Liver (tissue), 4 donors: ENCODE measurements around the gene ZFAND2B. TPM values are rescaled to one million over a fixed set of nuclear protein-coding genes. Genes with fewer than 3 reads are reported as not detected.

ENCODE experiments used
- polyA plus RNA-seq, 2 donors: library from polyadenylated mRNA; stranded (reverse) in 1 of 2; unstranded in 1 of 2; fragments of 200-250 nt in 1 of 2; fragments of >200 nt in 1 of 2; fragmentation: Nextera tagmentation in 1 of 2; extraction: Ambion mirVana in 1 of 2; gene quantifications; one replicate each; pipeline versions ENCODE4 v1.2.1 to v1.2.3, GENCODE V29; 2013 to 2015
- total RNA-seq, 2 donors: library from RNA; depleted of rRNA; stranded (reverse); fragments of >200 nt; gene quantifications; one replicate each; pipeline ENCODE4 v1.2.3, GENCODE V29; 2014
- donor health status: healthy.
- donor health status: healthy.
- donor health status: healthy.

Gene ZFAND2B
- total and polyA plus RNA-seq, 4 donors = 19.6 to 53.8 (median 25.8) TPM

Other genes with a start within 250 kb of the ZFAND2B start
- gene CDK5R2, start 247.1 kb upstream of the ZFAND2B start, total RNA-seq = not detected
- gene CDK5R2, start 247.1 kb upstream of the ZFAND2B start, polyA plus RNA-seq = not detected
- gene FEV, start 221.6 kb upstream of the ZFAND2B start, total RNA-seq = not detected
- gene FEV, start 221.6 kb upstream of the ZFAND2B start, polyA plus RNA-seq = not detected
- not detected for gene CRYBA2, start 213.4 kb upstream of the ZFAND2B start, total RNA-seq
- not detected for gene CRYBA2, start 213.4 kb upstream of the ZFAND2B start, polyA plus RNA-seq
- not detected for gene CFAP65, start 165.3 kb upstream of the ZFAND2B start, total RNA-seq
- not detected for gene CFAP65, start 165.3 kb upstream of the ZFAND2B start, polyA plus RNA-seq
- 1 to 10 TPM in 1 of 2 donors, under 1 TPM in 1; 0.75 to 2.4 TPM for gene IHH, start 145.9 kb upstream of the ZFAND2B start, total RNA-seq
- gene IHH, start 145.9 kb upstream of the ZFAND2B start, polyA plus RNA-seq = under 1 TPM; 0.51 to 0.82 TPM
- gene NHEJ1, start 46.0 kb upstream of the ZFAND2B start, total RNA-seq = 10 to 100 TPM; 11.8 to 13.5 TPM
- 1 to 10 TPM; 6.1 to 8.0 TPM for gene NHEJ1, start 46.0 kb upstream of the ZFAND2B start, polyA plus RNA-seq
- gene SLC23A3, start 36.8 kb upstream of the ZFAND2B start, total RNA-seq = 1 to 10 TPM in 1 of 2 donors, under 1 TPM in 1; 0.23 to 2.4 TPM
- under 1 TPM; 0.38 to 0.94 TPM for gene SLC23A3, start 36.8 kb upstream of the ZFAND2B start, polyA plus RNA-seq
- gene CNPPD1, start 29.9 kb upstream of the ZFAND2B start, total RNA-seq = 10 to 100 TPM; 16.5 to 39.8 TPM
- gene CNPPD1, start 29.9 kb upstream of the ZFAND2B start, polyA plus RNA-seq = 10 to 100 TPM; 16.7 to 26.5 TPM
- gene RETREG2, start 28.5 kb upstream of the ZFAND2B start, total RNA-seq = 10 to 100 TPM; 34.1 to 41.2 TPM
- gene RETREG2, start 28.5 kb upstream of the ZFAND2B start, polyA plus RNA-seq = 10 to 100 TPM; 21.7 to 42.8 TPM
- gene ABCB6, start 12.2 kb downstream of the ZFAND2B start, total RNA-seq = 10 to 100 TPM; 27.5 to 96.1 TPM
- gene ABCB6, start 12.2 kb downstream of the ZFAND2B start, polyA plus RNA-seq = 10 to 100 TPM; 19.0 to 68.1 TPM
- gene ATG9A, start 22.9 kb downstream of the ZFAND2B start, total RNA-seq = 10 to 100 TPM; 44.7 to 68.1 TPM
- 10 to 100 TPM; 24.3 to 31.1 TPM for gene ATG9A, start 22.9 kb downstream of the ZFAND2B start, polyA plus RNA-seq
- 10 to 100 TPM; 15.5 to 30.6 TPM for gene ANKZF1, start 23.0 kb downstream of the ZFAND2B start, total RNA-seq
- 10 to 100 TPM in 1 of 2 donors, 1 to 10 TPM in 1; 9.0 to 25.5 TPM for gene ANKZF1, start 23.0 kb downstream of the ZFAND2B start, polyA plus RNA-seq
- gene GLB1L, start 38.7 kb downstream of the ZFAND2B start, total RNA-seq = 1 to 10 TPM; 2.8 to 5.2 TPM
- gene GLB1L, start 38.7 kb downstream of the ZFAND2B start, polyA plus RNA-seq = 1 to 10 TPM; 2.3 TPM
- gene STK16, start 38.7 kb downstream of the ZFAND2B start, total RNA-seq = 10 to 100 TPM; 14.8 to 44.3 TPM
- gene STK16, start 38.7 kb downstream of the ZFAND2B start, polyA plus RNA-seq = 10 to 100 TPM in 1 of 2 donors, 1 to 10 TPM in 1; 5.8 to 32.5 TPM
- under 1 TPM in 1 of 2 donors, not detected in 1; 0.08 TPM for gene TUBA4B, start 46.5 kb downstream of the ZFAND2B start, total RNA-seq
- under 1 TPM; 0.19 to 0.20 TPM for gene TUBA4B, start 46.5 kb downstream of the ZFAND2B start, polyA plus RNA-seq
- 10 to 100 TPM; 16.2 to 25.5 TPM for gene TUBA4A, start 47.1 kb downstream of the ZFAND2B start, total RNA-seq
- gene TUBA4A, start 47.1 kb downstream of the ZFAND2B start, polyA plus RNA-seq = 10 to 100 TPM; 37.6 to 63.1 TPM
- gene DNAJB2, start 72.6 kb downstream of the ZFAND2B start, total RNA-seq = 10 to 100 TPM; 22.0 to 71.8 TPM
- 10 to 100 TPM in 1 of 2 donors, 1 to 10 TPM in 1; 7.4 to 32.0 TPM for gene DNAJB2, start 72.6 kb downstream of the ZFAND2B start, polyA plus RNA-seq
- gene PTPRN, start 102.6 kb downstream of the ZFAND2B start, total RNA-seq = 1 to 10 TPM in 1 of 2 donors, not detected in 1; 2.2 TPM
- not detected for gene PTPRN, start 102.6 kb downstream of the ZFAND2B start, polyA plus RNA-seq
- not detected for gene RESP18, start 126.0 kb downstream of the ZFAND2B start, total RNA-seq
- gene RESP18, start 126.0 kb downstream of the ZFAND2B start, polyA plus RNA-seq = not detected
- gene DNPEP, start 181.1 kb downstream of the ZFAND2B start, total RNA-seq = 10 to 100 TPM; 25.8 to 58.4 TPM
- 10 to 100 TPM; 41.0 to 50.5 TPM for gene DNPEP, start 181.1 kb downstream of the ZFAND2B start, polyA plus RNA-seq
- gene DES, start 211.6 kb downstream of the ZFAND2B start, total RNA-seq = 10 to 100 TPM in 1 of 2 donors, under 1 TPM in 1; 0.23 to 50.0 TPM
- 1 to 10 TPM in 1 of 2 donors, under 1 TPM in 1; 0.15 to 6.2 TPM for gene DES, start 211.6 kb downstream of the ZFAND2B start, polyA plus RNA-seq
- gene SPEG, start 228.1 kb downstream of the ZFAND2B start, total RNA-seq = under 1 TPM; 0.51 to 0.75 TPM
- gene SPEG, start 228.1 kb downstream of the ZFAND2B start, polyA plus RNA-seq = under 1 TPM; 0.57 to 0.96 TPM